Peyer's patch (tissue), 4 donors: Measurements from ENCODE around the gene MAST4. TPM values are rescaled to one million over a fixed set of nuclear protein-coding genes. Genes with fewer than 3 reads are reported as not detected.
A peak's percentile ranks its signal among the peaks of the same experiment; 100 is the strongest.

Experiments used
- DNase-seq, 3 donors: peaks; one replicate each; pipeline ENCODE4 v3.0.0-alpha.2; 2017 to 2019
- H3K27ac ChIP-seq, 4 donors: fragments of 200-600 bp; sonication (generic); one replicate each; pipeline ENCODE4 v1.5.1; 2016 to 2019
- H3K27me3 ChIP-seq, 2 donors: fragments of 200-600 bp; sonication (generic); one replicate each; pipeline ENCODE4 v1.5.1; 2019
- H3K36me3 ChIP-seq, 3 donors: fragments of 200-600 bp; sonication (generic); one replicate each; pipeline ENCODE4 v1.5.1; 2016 to 2019
- H3K4me1 ChIP-seq, 4 donors: fragments of 200-600 bp; sonication (generic); one replicate each; pipeline ENCODE4 v1.5.1; 2016 to 2019
- H3K4me3 ChIP-seq, 4 donors: fragments of 200-600 bp; sonication (generic); 1 replicate in 3 of 4; 2 replicates in 1 of 4; pipeline ENCODE4 v1.5.1; 2016 to 2019; ENCODE audit warnings: mild to moderate bottlenecking in 1 of 4
- H3K9me3 ChIP-seq, 4 donors: fragments of 200-600 bp; sonication (generic); one replicate each; pipeline ENCODE4 v1.5.1; 2016 to 2019; ENCODE audit warnings: mild to moderate bottlenecking in 1 of 4
- CTCF ChIP-seq, 6 experiments: fragments of 450-650 bp in 4 of 6; fragments of 200-600 bp in 2 of 6; sonication (generic) in 1 of 6; IDR thresholded peaks; one replicate each; pipeline ENCODE4 v1.5.1; 2017 to 2019; ENCODE audit warnings: antibody characterized with exemption in 6 of 6, mild to moderate bottlenecking in 3 of 6, moderate library complexity in 1 of 6
- POLR2A ChIP-seq, 2 donors: fragments of 450-650 bp; IDR thresholded peaks; one replicate each; pipeline ENCODE4 v1.5.1; 2017; ENCODE audit warnings: antibody characterized with exemption in 2 of 2, mild to moderate bottlenecking in 2 of 2, moderate library complexity in 2 of 2
- total RNA-seq, 4 donors: library from RNA; depleted of rRNA; stranded (reverse); fragments of >200 nt; gene quantifications; one replicate each; pipeline ENCODE4 v1.1.0, GENCODE V29; 2016

Gene MAST4
- total RNA-seq, 4 donors from 2014 or later: 20.2 to 23.1 (median 21.4) TPM

- H3K9me3 ChIP-seq: no peaks in the 10 kb centered on the region
- no peak for DNase-seq
- no peak overlapping the region for H3K27ac ChIP-seq
- H3K27me3 ChIP-seq: no peaks in the 10 kb centered on the region
- H3K4me3 ChIP-seq: no peak overlapping the region
- no peak for TF ChIP-seq POLR2A (IDR thresholded peaks at IDR 0.05)
- no peaks in the 10 kb centered on the region for H3K4me1 ChIP-seq
- peaks cover 0 to 27% (median 0%) of the 10 kb centered on the region in 3 donors for H3K36me3 ChIP-seq
Measured at GRCh38 chr5:67149057-67149950, 553.1 kb downstream of the MAST4 start.

- no peak for TF ChIP-seq POLR2A (IDR thresholded peaks at IDR 0.05)
- peak in 4 of 6 experiments; percentile 17 to 46 (median 40) for TF ChIP-seq CTCF (IDR thresholded peaks at IDR 0.05)
- no peak for DNase-seq
- Histone ChIP-seq H3K27me3 (no peaks in the 10 kb centered on the region), H3K4me1 (no peaks in the 10 kb centered on the region), H3K4me3 (no peak overlapping the region), H3K36me3 (peaks cover 0 to 29% (median 0%) of the 10 kb centered on the region in 3 donors), H3K27ac (no peak overlapping the region), H3K9me3 (no peaks in the 10 kb centered on the region)
Measured at GRCh38 chr5:67149951-67150523, 553.8 kb downstream of the MAST4 start.

- Histone ChIP-seq H3K9me3 (no peaks in the 10 kb centered on the region), H3K27ac (no peak overlapping the region), H3K4me1 (no peaks in the 10 kb centered on the region), H3K4me3 (no peak overlapping the region), H3K27me3 (no peaks in the 10 kb centered on the region), H3K36me3 (peaks cover 0 to 27% (median 0%) of the 10 kb centered on the region in 3 donors)
- TF ChIP-seq POLR2A (IDR thresholded peaks at IDR 0.05) (no peak), CTCF (IDR thresholded peaks at IDR 0.05) (no peak)
- no peak for DNase-seq
Measured at GRCh38 chr5:67152400-67152799, 556.2 kb downstream of the MAST4 start.

GRCh38 chr5:67153292-67153691, 557.1 kb downstream of the MAST4 start:
- peaks cover 0 to 27% (median 0%) of the 10 kb centered on the region in 3 donors for H3K36me3 ChIP-seq
- H3K4me1 ChIP-seq: no peaks in the 10 kb centered on the region
- H3K27me3 ChIP-seq: no peaks in the 10 kb centered on the region
- TF ChIP-seq CTCF (IDR thresholded peaks at IDR 0.05) (no peak), POLR2A (IDR thresholded peaks at IDR 0.05) (no peak)
- no peak overlapping the region for H3K27ac ChIP-seq
- no peak overlapping the region for H3K4me3 ChIP-seq
- DNase-seq: no peak
- H3K9me3 ChIP-seq: no peaks in the 10 kb centered on the region

- Histone ChIP-seq H3K4me3 (no peak overlapping the region), H3K9me3 (no peaks in the 10 kb centered on the region), H3K36me3 (peaks cover 0 to 27% (median 0%) of the 10 kb centered on the region in 3 donors), H3K27ac (no peak overlapping the region), H3K4me1 (no peaks in the 10 kb centered on the region), H3K27me3 (no peaks in the 10 kb centered on the region)
- no peak for DNase-seq
- no peak for TF ChIP-seq CTCF (IDR thresholded peaks at IDR 0.05)
- TF ChIP-seq POLR2A (IDR thresholded peaks at IDR 0.05): no peak
Measured at GRCh38 chr5:67154556-67155206, 558.5 kb downstream of the MAST4 start.
